CD1c-positive myeloid dendritic cell (primary cell): ENCODE data around the gene NAA30.
A peak's percentile ranks its signal among the peaks of the same experiment; 100 is the strongest.
"Not testable (repeated sequence)": the region's sequence is repeated elsewhere in the genome, so short reads cannot be mapped to it uniquely, and the experiment has no call there.

Experiments
- DNase-seq: peaks from one replicate; pipeline ENCODE4 v3.0.0-alpha.2; 2016; ENCODE audit errors: extremely low spot score

Gene NAA30

GRCh38 chr14:57390037-57390805, at the start of gene NAA30:
NAA30 (plus strand) TSS chr14:57390586; CDS start chr14:57390958, 372 bp downstream.
- peak; percentile 92 for DNase-seq

DNA sequence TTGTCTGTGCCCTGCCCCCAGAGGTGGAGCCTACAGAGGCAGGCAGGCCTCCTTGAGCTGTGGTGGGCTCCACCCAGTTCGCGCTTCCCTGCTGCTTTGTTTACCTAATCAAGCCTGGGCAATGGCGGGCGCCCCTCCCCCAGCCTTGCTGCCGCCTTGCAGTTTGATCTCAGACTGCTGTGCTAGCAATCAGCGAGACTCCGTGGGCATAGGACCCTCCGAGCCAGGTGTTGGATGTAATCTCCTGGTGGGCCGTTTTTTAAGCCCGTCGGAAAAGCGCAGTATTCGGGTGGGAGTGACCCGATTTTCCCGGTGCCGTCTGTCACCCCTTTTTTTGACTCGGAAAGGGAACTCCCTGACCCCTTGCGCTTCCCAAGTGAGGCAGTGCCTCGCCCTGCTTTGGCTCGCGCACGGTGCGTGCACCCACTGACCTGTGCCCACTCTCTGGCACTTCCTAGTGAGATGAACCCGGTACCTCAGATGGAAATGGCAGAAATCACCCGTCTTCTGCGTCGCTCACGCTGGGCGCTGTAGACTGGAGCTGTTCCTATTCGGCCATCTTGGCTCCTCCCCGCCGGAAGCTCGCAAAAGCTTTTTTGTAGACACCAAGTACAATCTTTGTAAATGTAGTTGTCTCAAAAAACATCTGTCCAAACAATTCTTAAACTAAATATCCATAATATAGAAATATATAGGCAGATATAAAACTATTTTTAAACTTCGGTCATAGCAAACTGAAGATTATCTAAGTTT, 46.7 kb upstream of the NAA30 start:
- not testable (repeated sequence) for DNase-seq

GRCh38 chr14:57345106-57345505, 45.3 kb upstream of the NAA30 start:
- no peak for DNase-seq

DNA sequence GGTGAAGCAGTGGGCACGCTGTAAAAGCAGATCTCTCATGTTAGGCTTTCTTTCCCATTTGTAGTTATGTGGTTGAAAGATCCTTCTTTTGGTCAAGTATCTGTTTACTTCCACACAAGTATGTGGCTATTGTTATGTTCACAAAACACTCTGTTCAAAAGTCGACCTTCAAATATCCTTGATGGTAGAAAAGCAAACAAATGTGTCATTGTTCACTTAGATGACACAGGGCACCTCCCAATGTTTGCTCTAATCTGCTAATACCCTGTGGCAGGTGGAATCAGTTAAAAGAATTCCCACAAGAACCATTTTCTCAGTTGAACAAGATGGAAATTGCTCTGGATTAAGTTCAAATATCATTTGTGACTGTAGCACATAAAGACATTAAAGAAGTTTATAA, 43.6 kb upstream of the NAA30 start:
- DNase-seq = no peak

GRCh38 chr14:57352396-57353170, 37.8 kb upstream of the NAA30 start:
- no peak for DNase-seq

GRCh38 chr14:57355081-57355800, 35.1 kb upstream of the NAA30 start:
- no peak for DNase-seq

GRCh38 chr14:57362361-57362760, 28.0 kb upstream of the NAA30 start:
- DNase-seq = no peak

DNA sequence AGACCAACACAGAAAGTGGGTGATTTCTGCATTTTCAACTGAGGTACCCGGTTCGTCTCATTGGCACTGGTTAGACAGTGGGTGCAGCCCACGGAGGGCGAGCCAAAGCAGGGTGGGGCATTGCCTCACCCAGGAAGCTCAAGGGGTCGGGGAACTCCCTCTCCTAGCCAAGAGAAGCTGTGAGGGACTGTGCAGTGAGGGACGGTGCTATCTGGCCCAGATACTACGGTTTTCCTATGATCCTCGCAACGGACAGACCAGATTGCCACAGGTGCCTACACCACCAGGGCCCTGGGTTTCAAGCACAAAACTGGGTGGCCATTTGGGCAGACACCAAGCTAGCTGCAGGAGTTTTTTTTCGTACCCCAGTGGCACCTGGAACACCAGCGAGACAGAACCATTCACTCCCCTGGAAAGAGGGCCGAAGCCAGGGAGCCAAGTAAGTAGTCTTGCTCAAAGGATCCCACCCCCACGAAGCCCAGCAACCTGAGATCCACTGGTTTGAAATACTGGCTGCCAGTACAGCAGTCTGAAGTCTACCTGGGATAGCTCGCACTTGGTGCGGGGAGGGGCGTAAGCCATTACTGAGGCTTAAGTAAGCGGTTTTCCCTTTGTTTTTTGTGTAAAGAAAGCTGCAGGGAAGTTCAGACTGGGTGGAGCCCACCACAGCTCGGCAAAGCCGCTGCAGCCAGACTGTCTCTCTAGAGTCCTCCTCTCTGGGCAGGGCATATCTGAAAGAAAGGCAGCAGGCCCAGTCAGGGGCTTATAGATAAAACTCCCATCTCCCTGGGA, 25.5 kb upstream of the NAA30 start:
- DNase-seq = no peak

- DNase-seq = not testable (repeated sequence)
Observed at GRCh38 chr14:57370187-57370586, 20.2 kb upstream of the NAA30 start.

DNA sequence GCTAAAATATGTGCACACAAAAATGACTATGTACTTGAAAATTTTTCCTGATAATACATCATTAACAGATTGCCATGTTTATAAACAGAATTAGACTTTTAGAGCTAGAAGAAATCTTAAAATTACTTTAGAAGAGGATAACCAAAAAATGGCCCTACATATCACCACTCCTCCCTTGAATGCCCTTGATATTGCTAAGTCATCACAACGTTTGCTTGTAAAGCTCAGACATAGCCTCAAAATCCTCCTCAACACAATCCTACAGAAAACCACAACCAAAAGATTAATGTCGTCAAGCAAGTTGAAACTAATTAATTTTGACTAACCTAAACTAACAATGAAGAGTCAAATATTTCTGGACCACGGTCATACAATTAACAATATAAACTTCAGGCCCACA, 19.4 kb upstream of the NAA30 start:
- no peak for DNase-seq

- DNase-seq = no peak
Observed at GRCh38 chr14:57375156-57375555, 15.2 kb upstream of the NAA30 start.

DNA sequence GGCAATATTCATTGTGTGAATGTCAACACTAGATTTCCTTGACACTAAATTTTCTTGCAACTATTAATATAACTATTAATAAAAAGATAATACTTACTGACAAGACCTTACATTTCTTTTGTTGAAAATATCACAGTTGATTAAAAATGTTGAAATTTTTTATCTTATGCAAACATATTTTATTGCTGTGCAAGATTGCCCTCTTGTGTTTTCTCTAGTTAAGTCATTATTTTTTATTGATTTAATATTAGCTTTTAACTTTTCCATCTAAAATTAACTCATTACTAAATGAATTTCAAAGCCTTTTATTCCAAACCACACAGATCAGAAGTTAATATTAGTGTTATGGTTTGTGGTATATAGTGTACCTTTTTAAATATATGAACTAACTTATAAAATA, 11.7 kb upstream of the NAA30 start:
- DNase-seq = no peak

GRCh38 chr14:57380935-57381334, 9.5 kb upstream of the NAA30 start:
- DNase-seq = no peak

- peak; percentile 19 for DNase-seq
Observed at GRCh38 chr14:57382283-57382682, 8.1 kb upstream of the NAA30 start.

DNA sequence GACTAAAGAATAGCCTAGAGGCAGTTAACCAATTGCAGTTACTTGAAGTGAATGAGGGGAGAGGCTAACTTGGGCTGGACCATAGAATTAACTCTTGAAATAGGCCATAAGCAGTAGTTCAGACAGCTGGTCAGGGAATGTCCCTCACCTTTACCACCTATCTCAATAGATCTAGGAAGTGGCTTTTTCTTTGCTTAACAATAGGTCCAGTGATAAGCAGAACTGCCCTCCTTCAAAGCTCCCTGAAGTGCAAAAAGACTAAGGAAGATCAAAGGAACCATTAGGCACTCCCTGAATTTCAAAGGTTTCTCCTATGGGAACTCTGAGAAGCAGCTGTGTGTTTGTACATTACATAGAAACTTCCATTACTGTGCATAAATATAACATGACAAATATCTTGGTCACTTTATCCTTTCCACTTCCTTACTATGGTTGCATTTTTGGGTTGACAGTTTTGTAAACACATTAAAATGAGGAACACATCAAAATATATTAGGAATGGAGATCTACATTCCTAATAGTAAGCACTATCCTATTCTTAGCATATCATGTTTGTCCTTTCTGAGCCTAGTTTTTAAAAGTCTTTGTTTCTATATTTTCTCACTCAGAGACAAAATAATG, 7.2 kb upstream of the NAA30 start:
- DNase-seq = no peak

DNA sequence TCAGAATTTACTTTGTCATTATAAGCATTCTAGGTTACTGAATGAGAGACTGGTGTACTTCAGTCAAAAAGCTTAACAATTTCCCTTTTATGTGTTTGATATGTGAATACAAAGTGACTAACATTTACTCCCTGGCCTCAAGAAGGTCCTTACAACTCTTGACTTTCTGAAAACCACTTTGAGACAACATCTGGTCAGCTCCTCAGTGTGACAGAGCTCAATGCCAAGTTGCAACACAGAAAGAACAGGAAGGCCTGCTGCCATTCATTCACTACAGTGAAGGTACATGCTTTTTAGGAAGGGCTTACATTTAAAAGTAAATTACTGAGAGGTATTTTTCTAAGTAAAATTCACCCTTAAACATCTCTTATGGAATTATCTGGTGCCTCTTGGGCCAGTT, 2.3 kb upstream of the NAA30 start:
- DNase-seq = no peak

GRCh38 chr14:57389646-57390036, 745 bp upstream of the NAA30 start:
- no peak for DNase-seq

- peak; percentile 46 for DNase-seq
Observed at GRCh38 chr14:57390806-57391516, 575 bp downstream of the NAA30 start.

- DNase-seq = no peak
Observed at GRCh38 chr14:57391517-57392195, 1.3 kb downstream of the NAA30 start.
